ENCODE results near the gene SIVA1. TPM values are rescaled to one million over a fixed set of nuclear protein-coding genes. Genes with fewer than 3 reads are reported as not detected.

Gene SIVA1
- total RNA-seq, 1 donor from 2014 or later: 30.5 TPM

- Mint-ChIP-seq H3K4me1 (ENCODE audit: low read depth, unreplicated experiment) (peaks cover 32% of the 10 kb centered on the region), H3K9me3 (ENCODE audit: unreplicated experiment) (peaks cover 16% of the 10 kb centered on the region), H3K4me3 (ENCODE audit: unreplicated experiment) (peak overlapping the region; percentile 49), H3K27ac (ENCODE audit: unreplicated experiment) (peak overlapping the region; percentile 83), H3K27me3 (ENCODE audit: unreplicated experiment) (peaks cover 32% of the 10 kb centered on the region), H3K36me3 (ENCODE audit: unreplicated experiment) (no peaks in the 10 kb centered on the region)
- TF ChIP-seq CTCF (IDR thresholded peaks at IDR 0.05; ENCODE audit: partially characterized antibody, unreplicated experiment): no peak
- peak; percentile 86 for DNase-seq
Observed at GRCh38 chr14:104797115-104798044, 44.4 kb downstream of the SIVA1 start.

- no peak for DNase-seq
- peaks cover 25% of the 10 kb centered on the region for H3K4me1 Mint-ChIP-seq (ENCODE audit: low read depth, unreplicated experiment)
- H3K27ac Mint-ChIP-seq (ENCODE audit: unreplicated experiment): peak overlapping the region; percentile 83
- no peak for TF ChIP-seq CTCF (IDR thresholded peaks at IDR 0.05; ENCODE audit: partially characterized antibody, unreplicated experiment)
- H3K36me3 Mint-ChIP-seq (ENCODE audit: unreplicated experiment): no peaks in the 10 kb centered on the region
- peak overlapping the region; percentile 78 for H3K4me3 Mint-ChIP-seq (ENCODE audit: unreplicated experiment)
- peaks cover 14% of the 10 kb centered on the region for H3K9me3 Mint-ChIP-seq (ENCODE audit: unreplicated experiment)
- H3K27me3 Mint-ChIP-seq (ENCODE audit: unreplicated experiment): peaks cover 27% of the 10 kb centered on the region
Observed at GRCh38 chr14:104798300-104799243, 45.6 kb downstream of the SIVA1 start.

DNA sequence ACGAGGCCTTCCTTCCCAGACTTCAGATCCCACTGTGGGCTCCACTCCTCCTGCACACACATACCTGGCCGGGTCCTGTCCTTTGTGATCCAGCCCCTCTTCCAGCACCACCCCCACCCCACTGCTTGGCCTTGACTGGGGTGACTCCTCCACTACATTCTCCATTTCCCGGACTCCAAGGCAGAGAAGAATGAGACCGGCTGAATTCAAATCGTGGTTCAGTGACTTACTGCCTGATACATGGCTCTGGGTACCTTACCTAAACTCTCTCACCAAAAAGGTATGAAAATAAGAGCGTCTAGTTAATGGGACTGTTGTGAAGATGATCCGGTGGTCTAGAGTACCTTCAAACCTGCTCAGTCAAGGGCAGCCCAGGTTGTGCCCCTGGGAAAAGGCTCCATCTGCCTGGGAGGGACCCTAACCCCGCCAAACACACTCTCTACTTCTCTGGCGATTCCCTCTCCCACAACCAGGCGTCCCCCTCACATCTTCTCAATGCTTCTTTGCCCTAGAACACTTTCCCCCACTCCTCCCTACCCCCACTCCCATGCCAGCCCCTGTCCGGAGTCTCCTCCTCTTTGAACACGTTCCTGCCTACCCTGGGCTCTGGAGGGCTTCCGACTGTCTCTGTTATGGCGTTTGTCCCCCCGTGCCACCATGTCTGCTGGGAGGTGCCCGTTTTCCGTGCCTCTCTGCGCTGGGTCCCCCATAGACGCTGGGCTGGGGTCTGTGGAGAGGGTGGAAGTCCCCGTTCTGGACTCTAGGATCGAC is 46.5 kb downstream of the SIVA1 start:
- H3K4me1 Mint-ChIP-seq (ENCODE audit: low read depth, unreplicated experiment): peaks cover 29% of the 10 kb centered on the region
- TF ChIP-seq CTCF (IDR thresholded peaks at IDR 0.05; ENCODE audit: partially characterized antibody, unreplicated experiment): no peak
- peaks cover 11% of the 10 kb centered on the region for H3K9me3 Mint-ChIP-seq (ENCODE audit: unreplicated experiment)
- peaks cover 19% of the 10 kb centered on the region for H3K27me3 Mint-ChIP-seq (ENCODE audit: unreplicated experiment)
- peak; percentile 37 for DNase-seq
- no peaks in the 10 kb centered on the region for H3K36me3 Mint-ChIP-seq (ENCODE audit: unreplicated experiment)
- H3K4me3 Mint-ChIP-seq (ENCODE audit: unreplicated experiment): peak overlapping the region; percentile 78
- peak overlapping the region; percentile 59 for H3K27ac Mint-ChIP-seq (ENCODE audit: unreplicated experiment)

DNA sequence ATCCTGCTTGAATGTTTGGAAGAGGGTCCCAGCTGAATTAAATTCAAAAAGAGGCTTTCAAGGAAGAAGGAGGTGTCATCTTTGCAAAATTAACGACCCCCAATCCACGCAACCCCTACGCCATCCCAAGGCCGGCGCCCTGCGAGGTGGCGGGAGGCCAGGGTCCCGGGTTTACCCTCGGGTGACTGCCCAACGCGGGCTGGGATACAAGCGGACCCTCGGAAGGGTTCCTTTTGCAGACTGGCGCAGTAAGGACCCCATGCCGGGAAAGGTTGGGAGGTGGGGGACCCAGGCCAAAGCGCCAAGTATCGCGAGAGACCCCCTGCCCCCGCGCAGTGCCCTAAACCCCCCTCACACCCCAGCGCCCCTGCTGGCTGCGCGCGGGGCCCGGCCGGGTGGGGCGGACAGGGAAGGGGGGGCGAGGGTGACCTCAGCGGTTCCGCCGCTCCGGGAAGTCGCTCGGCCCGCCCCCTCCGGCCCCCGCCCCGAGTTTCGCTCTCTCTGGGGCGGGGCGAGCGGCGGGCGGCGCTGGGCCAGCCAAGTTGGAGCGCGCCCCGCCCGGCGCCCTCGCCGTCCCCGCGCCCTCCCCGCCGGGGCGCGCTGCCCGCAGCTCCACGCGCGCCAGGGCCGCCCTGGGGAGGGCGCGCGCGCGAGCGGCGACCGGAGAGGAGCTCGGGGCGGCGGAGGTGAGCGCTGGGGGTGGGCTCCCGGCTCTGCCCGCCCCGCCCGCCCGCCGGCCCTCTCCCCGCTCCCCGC is 47.2 kb downstream of the SIVA1 start:
- Mint-ChIP-seq H3K9me3 (ENCODE audit: unreplicated experiment) (peaks cover 9% of the 10 kb centered on the region), H3K4me3 (ENCODE audit: unreplicated experiment) (peak overlapping the region; percentile 78), H3K27me3 (ENCODE audit: unreplicated experiment) (peaks cover 18% of the 10 kb centered on the region), H3K27ac (ENCODE audit: unreplicated experiment) (peak overlapping the region; percentile 59), H3K4me1 (ENCODE audit: low read depth, unreplicated experiment) (peaks cover 30% of the 10 kb centered on the region), H3K36me3 (ENCODE audit: unreplicated experiment) (no peaks in the 10 kb centered on the region)
- no peak for TF ChIP-seq CTCF (IDR thresholded peaks at IDR 0.05; ENCODE audit: partially characterized antibody, unreplicated experiment)
- peak; percentile 65 for DNase-seq
